ENCODE data around the gene PSMD11. TPM values are rescaled to one million over a fixed set of nuclear protein-coding genes. Genes with fewer than 3 reads are reported as not detected.

PSMD11 gene
- total and polyA plus RNA-seq, 2 of the 13 experiments (the other 11 are each of a cell fraction or from before 2014, with no cell fraction given), result 69.8 to 152 TPM

- 0 out of 2 replicates have a peak, but pooled peaks have one; percentile 12 for TF ChIP-seq HNF1A (IDR thresholded peaks at IDR 0.05; ENCODE audit: low read depth)
- no peak for TF ChIP-seq HNF1A (CRISPR knock-in tag; IDR thresholded peaks at IDR 0.05; ENCODE audit: borderline replicate concordance)
- no peak for TF ChIP-seq TRIM24 (CRISPR knock-in tag; IDR thresholded peaks at IDR 0.05)
- TF ChIP-seq FUBP1 (CRISPR knock-in tag; IDR thresholded peaks at IDR 0.05; ENCODE audit: borderline replicate concordance), result no peak
- peak; percentile 67; the same call in 1 of the 2 replicates for TF ChIP-seq ZNF558 (CRISPR knock-in tag; IDR thresholded peaks at IDR 0.05; ENCODE audit: borderline replicate concordance)
- TF ChIP-seq ZFP36L2 (CRISPR knock-in tag; IDR thresholded peaks at IDR 0.05), result no peak
- TF ChIP-seq KMT2A (CRISPR knock-in tag; IDR thresholded peaks at IDR 0.05), result no peak
- TF ChIP-seq IRX3 (CRISPR knock-in tag; IDR thresholded peaks at IDR 0.05; ENCODE audit: borderline replicate concordance, low read depth), result peak; percentile 83; the same call in 1 of the 2 replicates
- TF ChIP-seq ZNF546 (CRISPR knock-in tag; conservative IDR thresholded peaks at IDR 0.05), result no peak
- TF ChIP-seq HNRNPUL1 (IDR thresholded peaks at IDR 0.05; ENCODE audit: low read depth, low read length), result no peak
- TF ChIP-seq FOXP1 (IDR thresholded peaks at IDR 0.05), result no peak
- TF ChIP-seq FOXP1 (CRISPR knock-in tag; IDR thresholded peaks at IDR 0.05), result no peak
- TF ChIP-seq ZNF253 (CRISPR knock-in tag; IDR thresholded peaks at IDR 0.05; ENCODE audit: borderline replicate concordance), result no peak
- TF ChIP-seq GTF2F1 (IDR thresholded peaks at IDR 0.05; ENCODE audit: low read length), result no peak
- peak; percentile 46; the same call in 1 of the 2 replicates for TF ChIP-seq KDM5B (CRISPR knock-in tag; IDR thresholded peaks at IDR 0.05; ENCODE audit: borderline replicate concordance)
- no peak for TF ChIP-seq HHEX (CRISPR knock-in tag; IDR thresholded peaks at IDR 0.05)
- TF ChIP-seq ERF (CRISPR knock-in tag; IDR thresholded peaks at IDR 0.05), result peak; percentile 45
- TF ChIP-seq HMG20A (CRISPR knock-in tag; IDR thresholded peaks at IDR 0.05; ENCODE audit: borderline replicate concordance), result no peak
- no peak for TF ChIP-seq FIP1L1 (IDR thresholded peaks at IDR 0.05; ENCODE audit: borderline replicate concordance, insufficient read depth, low read depth, low read length)
- TF ChIP-seq ZFP62 (CRISPR knock-in tag; IDR thresholded peaks at IDR 0.05), result no peak
- TF ChIP-seq KAT7 (CRISPR knock-in tag; IDR thresholded peaks at IDR 0.05; ENCODE audit: borderline replicate concordance), result no peak
- TF ChIP-seq SOX5 (CRISPR knock-in tag; IDR thresholded peaks at IDR 0.05; ENCODE audit: borderline replicate concordance), result peak; percentile 46; the same call in 1 of the 2 replicates
- TF ChIP-seq SATB2 (CRISPR knock-in tag; IDR thresholded peaks at IDR 0.05), result no peak
- no peak for TF ChIP-seq ZKSCAN8 (CRISPR knock-in tag; IDR thresholded peaks at IDR 0.05; ENCODE audit: borderline replicate concordance)
- TF ChIP-seq MBNL3 (CRISPR knock-in tag; conservative IDR thresholded peaks at IDR 0.05), result no peak
- no peak for TF ChIP-seq THRA (CRISPR knock-in tag; IDR thresholded peaks at IDR 0.05; ENCODE audit: borderline replicate concordance)
These were observed 41.9 kb downstream of the PSMD11 start (continued) for GRCh38 chr17:32486111-32486700.
